Osteocyte (in vitro differentiated cells): ENCODE measurements around the gene ADPRS. TPM values are rescaled to one million over a fixed set of nuclear protein-coding genes. Genes with fewer than 3 reads are reported as not detected.

Experiments used
- DNase-seq: peaks from one replicate; pipeline ENCODE4 v3.0.0; 2021; ENCODE audit warnings: mixed read lengths; ENCODE audit not compliant: unreplicated experiment; ENCODE audit errors: extremely low spot score
- H3K27ac Mint-ChIP-seq: one replicate; pipeline ENCODE4 v1.8.0; 2021; ENCODE audit warnings: mild to moderate bottlenecking, mixed read lengths; ENCODE audit not compliant: unreplicated experiment
- H3K27me3 Mint-ChIP-seq: one replicate; pipeline ENCODE4 v1.8.0; 2021; ENCODE audit warnings: mixed read lengths; ENCODE audit not compliant: unreplicated experiment
- H3K36me3 Mint-ChIP-seq: one replicate; pipeline ENCODE4 v1.8.0; 2021; ENCODE audit warnings: mixed read lengths; ENCODE audit not compliant: unreplicated experiment
- H3K4me1 Mint-ChIP-seq: one replicate; pipeline ENCODE4 v1.8.0; 2021; ENCODE audit warnings: mixed read lengths; ENCODE audit not compliant: unreplicated experiment
- H3K4me3 Mint-ChIP-seq: one replicate; pipeline ENCODE4 v1.8.0; 2021; ENCODE audit warnings: mild to moderate bottlenecking, moderate library complexity, mixed read lengths; ENCODE audit not compliant: unreplicated experiment
- H3K9me3 Mint-ChIP-seq: one replicate; pipeline ENCODE4 v1.8.0; 2021; ENCODE audit warnings: mixed read lengths; ENCODE audit not compliant: unreplicated experiment
- total RNA-seq: library from RNA; stranded (reverse); gene quantifications from 2 replicates; pipeline ENCODE4 v1.2.1, GENCODE V29; 2021
- TF ChIP-seq, protein P1 (sequence below): fragments of 200-600 bp; sonication (generic); IDR thresholded peaks from 2 replicates; pipeline ENCODE4 v1.5.0; 2021; ENCODE audit warnings: antibody characterized with exemption, mild to moderate bottlenecking, moderate library complexity

Gene ADPRS
- total RNA-seq, 1 donor from 2014 or later, result 19.7 TPM

GRCh38 chr1:36084497-36085115 lies 4.1 kb upstream of the ADPRS start:
- Mint-ChIP-seq H3K36me3 (no peaks in the 10 kb centered on the region), H3K4me3 (peak overlapping the region; percentile 73), H3K9me3 (no peaks in the 10 kb centered on the region), H3K27ac (peak overlapping the region; percentile 38), H3K4me1 (peaks cover 12% of the 10 kb centered on the region), H3K27me3 (peaks cover 3% of the 10 kb centered on the region)
- TF ChIP-seq, protein P1, sequence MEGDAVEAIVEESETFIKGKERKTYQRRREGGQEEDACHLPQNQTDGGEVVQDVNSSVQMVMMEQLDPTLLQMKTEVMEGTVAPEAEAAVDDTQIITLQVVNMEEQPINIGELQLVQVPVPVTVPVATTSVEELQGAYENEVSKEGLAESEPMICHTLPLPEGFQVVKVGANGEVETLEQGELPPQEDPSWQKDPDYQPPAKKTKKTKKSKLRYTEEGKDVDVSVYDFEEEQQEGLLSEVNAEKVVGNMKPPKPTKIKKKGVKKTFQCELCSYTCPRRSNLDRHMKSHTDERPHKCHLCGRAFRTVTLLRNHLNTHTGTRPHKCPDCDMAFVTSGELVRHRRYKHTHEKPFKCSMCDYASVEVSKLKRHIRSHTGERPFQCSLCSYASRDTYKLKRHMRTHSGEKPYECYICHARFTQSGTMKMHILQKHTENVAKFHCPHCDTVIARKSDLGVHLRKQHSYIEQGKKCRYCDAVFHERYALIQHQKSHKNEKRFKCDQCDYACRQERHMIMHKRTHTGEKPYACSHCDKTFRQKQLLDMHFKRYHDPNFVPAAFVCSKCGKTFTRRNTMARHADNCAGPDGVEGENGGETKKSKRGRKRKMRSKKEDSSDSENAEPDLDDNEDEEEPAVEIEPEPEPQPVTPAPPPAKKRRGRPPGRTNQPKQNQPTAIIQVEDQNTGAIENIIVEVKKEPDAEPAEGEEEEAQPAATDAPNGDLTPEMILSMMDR, result no peak
- peak; percentile 72 for DNase-seq

- Mint-ChIP-seq H3K4me1 (peaks cover 17% of the 10 kb centered on the region), H3K4me3 (no peak overlapping the region), H3K9me3 (no peaks in the 10 kb centered on the region), H3K27me3 (peaks cover 3% of the 10 kb centered on the region), H3K36me3 (no peaks in the 10 kb centered on the region), H3K27ac (no peak overlapping the region)
- TF ChIP-seq, protein P1, result no peak
- peak; percentile 68 for DNase-seq
These were observed 3.6 kb upstream of the ADPRS start for GRCh38 chr1:36085126-36085525.

DNA sequence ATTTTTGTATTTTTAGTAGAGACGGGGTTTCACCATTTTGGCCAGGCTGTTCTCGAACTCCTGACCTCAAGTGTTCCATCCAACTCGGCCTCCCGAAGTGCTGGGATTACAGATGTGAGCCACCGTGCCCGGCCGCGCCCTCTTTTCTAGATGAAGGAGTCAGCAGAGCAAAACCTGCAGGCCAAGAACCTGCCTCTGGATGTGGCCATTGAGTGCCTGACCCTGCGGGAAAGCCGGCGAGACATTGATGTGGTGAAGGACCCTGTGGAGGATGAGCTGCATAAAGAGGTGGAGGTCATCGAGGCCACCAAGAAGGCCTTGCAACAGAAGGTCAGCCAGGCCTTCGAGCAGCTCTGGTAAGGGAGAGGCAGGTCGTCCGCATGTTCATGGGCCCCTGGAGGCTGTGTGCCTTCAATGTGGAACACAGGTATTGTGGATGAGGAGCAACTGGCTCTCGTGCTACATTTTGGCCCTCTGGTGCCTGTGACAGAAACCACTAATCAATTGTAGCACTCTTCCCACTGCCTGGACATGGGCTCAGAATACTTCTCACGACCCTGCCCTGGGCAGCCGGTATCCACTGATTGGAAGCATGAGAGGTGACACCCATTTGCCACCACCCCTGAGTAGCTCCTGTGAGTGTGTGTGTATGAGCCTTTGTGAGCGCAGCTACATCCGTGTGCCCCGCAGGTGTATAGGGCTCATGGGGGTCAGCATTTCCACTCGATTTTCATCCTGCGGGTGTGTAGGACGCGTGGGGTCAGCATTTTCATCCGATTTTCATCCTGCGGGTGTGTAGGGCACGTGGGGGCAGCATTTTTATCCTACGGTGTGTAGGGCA lies 2.8 kb upstream of the ADPRS start:
- no peaks in the 10 kb centered on the region for H3K9me3 Mint-ChIP-seq
- TF ChIP-seq, protein P1, result no peak
- H3K27ac Mint-ChIP-seq, result no peak overlapping the region
- H3K4me1 Mint-ChIP-seq, result peaks cover 18% of the 10 kb centered on the region
- no peak overlapping the region for H3K4me3 Mint-ChIP-seq
- H3K36me3 Mint-ChIP-seq, result no peaks in the 10 kb centered on the region
- DNase-seq, result peak; percentile 75
- no peaks in the 10 kb centered on the region for H3K27me3 Mint-ChIP-seq

DNA sequence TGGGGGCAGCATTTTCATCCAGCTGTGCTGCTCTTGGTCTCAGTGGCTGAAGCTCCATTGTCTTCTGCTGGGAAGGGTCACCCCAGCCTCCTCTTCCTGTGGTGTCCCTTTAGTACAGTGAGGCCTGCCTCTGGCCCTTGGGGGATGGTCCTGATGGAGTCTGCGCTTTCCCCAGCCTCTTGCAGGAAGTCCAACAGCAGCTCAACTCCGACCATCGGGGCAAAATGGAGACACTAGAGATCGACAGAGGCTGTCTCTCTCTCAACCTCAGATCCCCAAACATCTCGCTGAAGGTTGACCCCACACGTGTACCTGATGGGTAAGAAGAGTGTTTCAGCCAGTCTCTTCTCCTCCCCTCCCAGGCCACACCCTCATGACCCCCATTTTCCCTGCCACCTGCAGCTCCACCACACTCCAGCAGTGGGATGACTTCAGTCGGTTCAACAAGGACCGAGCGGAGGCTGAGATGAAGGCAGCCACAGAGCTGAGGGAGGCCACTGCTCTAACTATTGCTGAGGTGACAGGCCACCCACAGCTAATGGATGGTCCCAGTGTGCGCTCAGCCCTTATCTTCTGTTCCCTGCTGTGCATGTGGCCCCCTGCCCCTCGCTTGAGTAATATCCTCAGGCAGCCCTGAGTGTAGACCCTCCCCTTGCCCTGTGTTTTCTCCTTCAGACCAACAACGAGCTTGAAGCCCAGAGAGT lies 2.0 kb upstream of the ADPRS start:
- Mint-ChIP-seq H3K4me1 (peaks cover 19% of the 10 kb centered on the region), H3K4me3 (no peak overlapping the region), H3K36me3 (peaks cover 2% of the 10 kb centered on the region), H3K27me3 (no peaks in the 10 kb centered on the region), H3K27ac (peak overlapping the region; percentile 23), H3K9me3 (no peaks in the 10 kb centered on the region)
- TF ChIP-seq, protein P1, result no peak
- peak; percentile 73 for DNase-seq
